Keratinocyte (primary cell): Measurements from ENCODE around the gene KIFC3.
"Not testable (repeated sequence)": the region's sequence is repeated elsewhere in the genome, so short reads cannot be mapped to it uniquely, and the experiment has no call there.

Experiments
- CTCF ChIP-seq, 3 experiments: IDR thresholded peaks in 1 of 3; conservative IDR thresholded peaks in 1 of 3; optimal IDR thresholded peaks in 1 of 3; 2 replicates in 2 of 3; 3 replicates in 1 of 3; pipeline versions ENCODE3 to v1.5.1; 2011; ENCODE audit warnings: low read length in 3 of 3, mild to moderate bottlenecking in 3 of 3, moderate library complexity in 2 of 3, control low read depth in 1 of 3, inconsistent platforms in 1 of 3; ENCODE audit not compliant: insufficient read depth in 2 of 3; ENCODE audit errors: extremely low read depth in 1 of 3
- EZH2 ChIP-seq: IDR thresholded peaks from one replicate; pipeline ENCODE4 v1.6.1; 2012; ENCODE audit warnings: inconsistent platforms, mild to moderate bottlenecking, low read length, moderate library complexity

GRCh38 chr16:57782607-57783055 lies 19.7 kb downstream of the KIFC3 start:
- TF ChIP-seq CTCF (optimal IDR thresholded peaks at IDR 0.05 in 1 of 3, IDR thresholded peaks at IDR 0.05 in 1 of 3, conservative IDR thresholded peaks at IDR 0.05 in 1 of 3; ENCODE audit: extremely low read depth in 1 of 3, insufficient read depth in 2 of 3, low read length in 3 of 3); EZH2: not testable (repeated sequence)
